ENCODE results near the gene VAV1. TPM values are rescaled to one million over a fixed set of nuclear protein-coding genes. Genes with fewer than 3 reads are reported as not detected.

The VAV1 gene
- total and polyA plus RNA-seq, 2 of the 13 experiments (the other 11 are each of a cell fraction or from before 2014, with no cell fraction given), result not detected

DNA sequence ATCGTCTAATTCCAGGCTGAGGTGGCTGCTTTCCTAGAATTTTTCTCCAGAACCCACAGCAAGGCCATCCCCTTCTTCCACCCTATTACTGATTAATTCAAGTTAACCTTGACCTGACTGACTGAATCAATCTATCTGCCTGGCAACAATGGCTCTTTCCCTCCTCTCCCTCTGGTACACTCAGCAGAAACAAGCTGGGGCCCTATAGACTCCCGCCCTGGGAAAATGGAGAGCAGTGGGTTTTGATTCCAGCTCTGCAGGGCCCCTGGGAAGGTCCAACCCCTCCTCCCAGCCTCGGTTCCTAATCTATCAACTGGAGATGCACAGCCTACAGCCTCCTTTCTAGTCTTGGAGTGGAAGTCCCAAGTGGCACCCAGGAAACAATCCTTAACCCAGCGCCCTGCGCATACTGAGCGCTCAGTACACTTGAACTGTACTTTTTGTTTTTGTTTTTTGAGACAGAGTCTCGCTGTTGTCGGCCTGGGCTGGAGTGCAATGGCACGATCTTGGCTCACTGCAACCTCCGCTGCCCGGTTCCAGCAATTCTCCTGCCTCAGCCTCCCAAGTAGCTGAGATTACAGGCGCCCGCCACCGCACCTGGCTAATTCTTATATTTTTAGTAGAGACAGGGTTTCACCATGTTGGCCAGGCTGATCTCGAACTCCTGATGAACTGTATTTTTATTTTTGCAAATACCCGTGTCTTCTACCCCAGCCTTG lies 46.8 kb upstream of the VAV1 start (continued):
- TF ChIP-seq, protein P1, sequence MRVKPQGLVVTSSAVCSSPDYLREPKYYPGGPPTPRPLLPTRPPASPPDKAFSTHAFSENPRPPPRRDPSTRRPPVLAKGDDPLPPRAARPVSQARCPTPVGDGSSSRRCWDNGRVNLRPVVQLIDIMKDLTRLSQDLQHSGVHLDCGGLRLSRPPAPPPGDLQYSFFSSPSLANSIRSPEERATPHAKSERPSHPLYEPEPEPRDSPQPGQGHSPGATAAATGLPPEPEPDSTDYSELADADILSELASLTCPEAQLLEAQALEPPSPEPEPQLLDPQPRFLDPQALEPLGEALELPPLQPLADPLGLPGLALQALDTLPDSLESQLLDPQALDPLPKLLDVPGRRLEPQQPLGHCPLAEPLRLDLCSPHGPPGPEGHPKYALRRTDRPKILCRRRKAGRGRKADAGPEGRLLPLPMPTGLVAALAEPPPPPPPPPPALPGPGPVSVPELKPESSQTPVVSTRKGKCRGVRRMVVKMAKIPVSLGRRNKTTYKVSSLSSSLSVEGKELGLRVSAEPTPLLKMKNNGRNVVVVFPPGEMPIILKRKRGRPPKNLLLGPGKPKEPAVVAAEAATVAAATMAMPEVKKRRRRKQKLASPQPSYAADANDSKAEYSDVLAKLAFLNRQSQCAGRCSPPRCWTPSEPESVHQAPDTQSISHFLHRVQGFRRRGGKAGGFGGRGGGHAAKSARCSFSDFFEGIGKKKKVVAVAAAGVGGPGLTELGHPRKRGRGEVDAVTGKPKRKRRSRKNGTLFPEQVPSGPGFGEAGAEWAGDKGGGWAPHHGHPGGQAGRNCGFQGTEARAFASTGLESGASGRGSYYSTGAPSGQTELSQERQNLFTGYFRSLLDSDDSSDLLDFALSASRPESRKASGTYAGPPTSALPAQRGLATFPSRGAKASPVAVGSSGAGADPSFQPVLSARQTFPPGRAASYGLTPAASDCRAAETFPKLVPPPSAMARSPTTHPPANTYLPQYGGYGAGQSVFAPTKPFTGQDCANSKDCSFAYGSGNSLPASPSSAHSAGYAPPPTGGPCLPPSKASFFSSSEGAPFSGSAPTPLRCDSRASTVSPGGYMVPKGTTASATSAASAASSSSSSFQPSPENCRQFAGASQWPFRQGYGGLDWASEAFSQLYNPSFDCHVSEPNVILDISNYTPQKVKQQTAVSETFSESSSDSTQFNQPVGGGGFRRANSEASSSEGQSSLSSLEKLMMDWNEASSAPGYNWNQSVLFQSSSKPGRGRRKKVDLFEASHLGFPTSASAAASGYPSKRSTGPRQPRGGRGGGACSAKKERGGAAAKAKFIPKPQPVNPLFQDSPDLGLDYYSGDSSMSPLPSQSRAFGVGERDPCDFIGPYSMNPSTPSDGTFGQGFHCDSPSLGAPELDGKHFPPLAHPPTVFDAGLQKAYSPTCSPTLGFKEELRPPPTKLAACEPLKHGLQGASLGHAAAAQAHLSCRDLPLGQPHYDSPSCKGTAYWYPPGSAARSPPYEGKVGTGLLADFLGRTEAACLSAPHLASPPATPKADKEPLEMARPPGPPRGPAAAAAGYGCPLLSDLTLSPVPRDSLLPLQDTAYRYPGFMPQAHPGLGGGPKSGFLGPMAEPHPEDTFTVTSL (CRISPR knock-in tag; IDR thresholded peaks at IDR 0.05; ENCODE audit: borderline replicate concordance), result 0 out of 2 replicates have a peak, but pooled peaks have one; percentile 43
- TF ChIP-seq KDM2A (CRISPR knock-in tag; IDR thresholded peaks at IDR 0.05; ENCODE audit: borderline replicate concordance, low read depth) (no peak), ZNF564 (CRISPR knock-in tag; IDR thresholded peaks at IDR 0.05) (no peak), ZNF292 (CRISPR knock-in tag; IDR thresholded peaks at IDR 0.05; ENCODE audit: borderline replicate concordance, low read depth) (no peak), ZNF605 (CRISPR knock-in tag; IDR thresholded peaks at IDR 0.05) (no peak), ZNF432 (CRISPR knock-in tag; IDR thresholded peaks at IDR 0.05; ENCODE audit: borderline replicate concordance) (no peak), CBX2 (IDR thresholded peaks at IDR 0.05; ENCODE audit: low read depth, low read length) (no peak), CBX2 (CRISPR knock-in tag; IDR thresholded peaks at IDR 0.05; ENCODE audit: low read depth) (no peak), ZNF180 (CRISPR knock-in tag; IDR thresholded peaks at IDR 0.05; ENCODE audit: borderline replicate concordance, low read depth) (no peak)
- TF ChIP-seq, protein P2, sequence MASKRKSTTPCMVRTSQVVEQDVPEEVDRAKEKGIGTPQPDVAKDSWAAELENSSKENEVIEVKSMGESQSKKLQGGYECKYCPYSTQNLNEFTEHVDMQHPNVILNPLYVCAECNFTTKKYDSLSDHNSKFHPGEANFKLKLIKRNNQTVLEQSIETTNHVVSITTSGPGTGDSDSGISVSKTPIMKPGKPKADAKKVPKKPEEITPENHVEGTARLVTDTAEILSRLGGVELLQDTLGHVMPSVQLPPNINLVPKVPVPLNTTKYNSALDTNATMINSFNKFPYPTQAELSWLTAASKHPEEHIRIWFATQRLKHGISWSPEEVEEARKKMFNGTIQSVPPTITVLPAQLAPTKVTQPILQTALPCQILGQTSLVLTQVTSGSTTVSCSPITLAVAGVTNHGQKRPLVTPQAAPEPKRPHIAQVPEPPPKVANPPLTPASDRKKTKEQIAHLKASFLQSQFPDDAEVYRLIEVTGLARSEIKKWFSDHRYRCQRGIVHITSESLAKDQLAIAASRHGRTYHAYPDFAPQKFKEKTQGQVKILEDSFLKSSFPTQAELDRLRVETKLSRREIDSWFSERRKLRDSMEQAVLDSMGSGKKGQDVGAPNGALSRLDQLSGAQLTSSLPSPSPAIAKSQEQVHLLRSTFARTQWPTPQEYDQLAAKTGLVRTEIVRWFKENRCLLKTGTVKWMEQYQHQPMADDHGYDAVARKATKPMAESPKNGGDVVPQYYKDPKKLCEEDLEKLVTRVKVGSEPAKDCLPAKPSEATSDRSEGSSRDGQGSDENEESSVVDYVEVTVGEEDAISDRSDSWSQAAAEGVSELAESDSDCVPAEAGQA (IDR thresholded peaks at IDR 0.05; ENCODE audit: low read depth), result no peak
- TF ChIP-seq, protein P2 (CRISPR knock-in tag; IDR thresholded peaks at IDR 0.05; ENCODE audit: borderline replicate concordance), result no peak
- TF ChIP-seq, protein P3, sequence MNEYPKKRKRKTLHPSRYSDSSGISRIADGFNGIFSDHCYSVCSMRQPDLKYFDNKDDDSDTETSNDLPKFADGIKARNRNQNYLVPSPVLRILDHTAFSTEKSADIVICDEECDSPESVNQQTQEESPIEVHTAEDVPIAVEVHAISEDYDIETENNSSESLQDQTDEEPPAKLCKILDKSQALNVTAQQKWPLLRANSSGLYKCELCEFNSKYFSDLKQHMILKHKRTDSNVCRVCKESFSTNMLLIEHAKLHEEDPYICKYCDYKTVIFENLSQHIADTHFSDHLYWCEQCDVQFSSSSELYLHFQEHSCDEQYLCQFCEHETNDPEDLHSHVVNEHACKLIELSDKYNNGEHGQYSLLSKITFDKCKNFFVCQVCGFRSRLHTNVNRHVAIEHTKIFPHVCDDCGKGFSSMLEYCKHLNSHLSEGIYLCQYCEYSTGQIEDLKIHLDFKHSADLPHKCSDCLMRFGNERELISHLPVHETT (CRISPR knock-in tag; conservative IDR thresholded peaks at IDR 0.05), result no peak
- TF ChIP-seq, protein P4, sequence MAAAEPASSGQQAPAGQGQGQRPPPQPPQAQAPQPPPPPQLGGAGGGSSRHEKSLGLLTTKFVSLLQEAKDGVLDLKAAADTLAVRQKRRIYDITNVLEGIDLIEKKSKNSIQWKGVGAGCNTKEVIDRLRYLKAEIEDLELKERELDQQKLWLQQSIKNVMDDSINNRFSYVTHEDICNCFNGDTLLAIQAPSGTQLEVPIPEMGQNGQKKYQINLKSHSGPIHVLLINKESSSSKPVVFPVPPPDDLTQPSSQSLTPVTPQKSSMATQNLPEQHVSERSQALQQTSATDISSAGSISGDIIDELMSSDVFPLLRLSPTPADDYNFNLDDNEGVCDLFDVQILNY (CRISPR knock-in tag; conservative IDR thresholded peaks at IDR 0.05), result no peak
- TF ChIP-seq, protein P5, sequence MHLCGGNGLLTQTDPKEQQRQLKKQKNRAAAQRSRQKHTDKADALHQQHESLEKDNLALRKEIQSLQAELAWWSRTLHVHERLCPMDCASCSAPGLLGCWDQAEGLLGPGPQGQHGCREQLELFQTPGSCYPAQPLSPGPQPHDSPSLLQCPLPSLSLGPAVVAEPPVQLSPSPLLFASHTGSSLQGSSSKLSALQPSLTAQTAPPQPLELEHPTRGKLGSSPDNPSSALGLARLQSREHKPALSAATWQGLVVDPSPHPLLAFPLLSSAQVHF (CRISPR knock-in tag; IDR thresholded peaks at IDR 0.05), result no peak
